Cerebellar nuclear complex (tissue), 1 donor: ENCODE measurements around the gene PTCH2.
"Not testable (repeated sequence)": the region's sequence is repeated elsewhere in the genome, so short reads cannot be mapped to it uniquely, and the experiment has no call there.

Source experiments
- DNase-seq, 2 experiments: peaks; one replicate each; lab custom pipeline; 2025; lab: John Stamatoyannopoulos, UW

PTCH2 gene

DNA sequence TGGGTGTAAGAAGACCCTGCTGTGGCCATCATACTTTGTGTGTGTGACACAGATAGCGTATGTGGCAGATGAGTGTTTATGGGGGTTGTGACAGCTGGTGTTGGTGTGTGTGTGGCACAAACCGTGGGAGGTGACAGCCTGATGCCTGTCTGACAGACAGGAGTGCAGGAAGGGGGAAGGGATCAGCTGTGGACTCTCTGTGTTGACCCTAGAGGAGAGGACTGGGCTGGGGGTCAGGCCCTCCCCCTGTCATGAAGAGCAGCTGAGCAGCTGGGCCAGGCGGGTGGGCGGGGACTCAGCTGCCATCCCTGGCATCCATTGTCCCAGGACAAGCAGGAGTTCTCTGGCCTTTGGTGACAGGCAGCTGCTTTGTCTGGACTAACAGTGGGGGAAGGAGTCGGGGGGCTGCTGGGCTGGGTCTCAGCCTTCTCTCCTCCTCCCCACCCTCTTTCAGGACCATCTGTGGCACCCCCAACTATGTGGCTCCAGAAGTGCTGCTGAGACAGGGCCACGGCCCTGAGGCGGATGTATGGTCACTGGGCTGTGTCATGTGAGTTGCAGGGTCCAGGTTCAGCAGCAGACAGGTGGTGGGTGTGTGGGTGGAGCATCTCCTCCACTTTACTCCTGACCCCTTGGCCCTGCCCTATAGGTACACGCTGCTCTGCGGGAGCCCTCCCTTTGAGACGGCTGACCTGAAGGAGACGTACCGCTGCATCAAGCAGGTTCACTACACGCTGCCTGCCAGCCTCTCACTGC lies 40.6 kb downstream of the PTCH2 start:
- DNase-seq: no peak

DNA sequence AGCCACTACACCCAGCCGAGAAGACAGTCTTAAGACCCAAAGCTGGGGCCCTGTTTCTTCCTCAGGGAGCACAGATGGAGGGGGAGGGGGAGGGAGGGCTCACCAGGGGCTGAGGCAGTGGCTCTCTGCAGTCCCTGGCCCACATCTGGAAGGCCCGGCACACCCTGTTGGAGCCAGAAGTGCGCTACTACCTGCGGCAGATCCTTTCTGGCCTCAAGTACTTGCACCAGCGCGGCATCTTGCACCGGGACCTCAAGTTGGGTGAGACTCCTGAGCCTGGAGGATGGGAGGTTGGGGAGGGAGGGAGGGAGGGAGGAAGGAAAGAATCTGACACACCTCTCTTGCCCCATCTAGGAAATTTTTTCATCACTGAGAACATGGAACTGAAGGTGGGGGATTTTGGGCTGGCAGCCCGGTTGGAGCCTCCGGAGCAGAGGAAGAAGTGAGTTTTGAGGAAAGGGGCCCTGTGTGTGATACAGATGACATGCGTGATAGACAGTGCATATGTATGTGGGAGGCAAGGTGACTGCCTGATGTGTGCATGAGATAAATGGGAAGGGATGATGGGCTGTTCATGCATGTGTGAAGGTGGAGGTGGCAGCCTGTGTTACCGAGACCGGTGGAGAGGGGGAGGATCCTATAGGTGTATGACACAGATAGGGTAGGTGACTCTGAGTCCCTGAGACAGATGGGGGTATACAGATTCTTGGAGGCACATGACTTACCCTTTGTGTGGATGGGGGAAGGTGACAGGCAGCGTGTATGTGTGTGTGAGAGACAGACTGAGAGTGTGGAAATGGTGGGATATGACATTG lies 41.4 kb downstream of the PTCH2 start:
- no peak for DNase-seq

DNA sequence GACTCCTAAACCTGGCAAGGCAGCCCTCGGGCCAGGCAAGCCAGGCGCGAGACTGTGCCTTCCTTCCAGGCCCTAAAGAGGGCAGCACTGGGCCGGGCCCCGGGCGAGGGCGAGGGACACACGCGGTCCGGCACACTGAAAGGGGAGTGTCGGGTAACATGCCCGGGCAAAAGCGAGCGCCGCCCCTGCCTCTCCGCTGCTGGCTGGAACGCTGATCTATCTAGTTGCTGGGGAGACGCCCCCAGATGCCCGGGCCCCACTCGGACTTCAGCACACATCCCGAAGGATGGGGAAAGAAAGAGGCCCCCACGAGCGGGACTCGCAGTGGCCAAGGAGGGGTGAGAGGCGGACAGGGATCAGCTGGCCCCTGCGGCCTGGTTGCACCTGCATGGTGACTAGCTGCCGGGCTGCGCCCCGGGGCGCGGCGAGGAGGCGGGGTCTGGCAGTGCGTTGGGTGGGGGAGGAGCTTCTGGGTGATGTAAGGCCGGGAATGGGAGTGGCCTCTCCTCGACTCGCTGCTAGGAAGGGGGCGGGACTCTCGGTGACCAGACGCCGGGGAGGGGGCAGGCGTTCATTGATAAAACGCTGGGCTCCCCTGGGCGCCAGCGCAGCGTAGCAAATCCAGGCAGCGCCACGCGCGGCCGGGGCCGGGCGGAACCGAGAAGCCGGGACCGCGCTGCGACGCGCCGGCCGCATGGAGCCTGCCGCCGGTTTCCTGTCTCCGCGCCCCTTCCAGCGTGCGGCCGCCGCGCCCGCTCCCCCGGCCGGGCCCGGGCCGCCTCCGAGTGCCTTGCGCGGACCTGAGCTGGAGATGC lies 43.1 kb downstream of the PTCH2 start, which contains the start of gene PLK3:
Gene PLK3, plus strand, starts transcription at position 608 of the 815 bp plus-strand sequence. Its CDS starts 87 bp downstream, at position 695.
- DNase-seq: peak; percentile 94 to 95

DNA sequence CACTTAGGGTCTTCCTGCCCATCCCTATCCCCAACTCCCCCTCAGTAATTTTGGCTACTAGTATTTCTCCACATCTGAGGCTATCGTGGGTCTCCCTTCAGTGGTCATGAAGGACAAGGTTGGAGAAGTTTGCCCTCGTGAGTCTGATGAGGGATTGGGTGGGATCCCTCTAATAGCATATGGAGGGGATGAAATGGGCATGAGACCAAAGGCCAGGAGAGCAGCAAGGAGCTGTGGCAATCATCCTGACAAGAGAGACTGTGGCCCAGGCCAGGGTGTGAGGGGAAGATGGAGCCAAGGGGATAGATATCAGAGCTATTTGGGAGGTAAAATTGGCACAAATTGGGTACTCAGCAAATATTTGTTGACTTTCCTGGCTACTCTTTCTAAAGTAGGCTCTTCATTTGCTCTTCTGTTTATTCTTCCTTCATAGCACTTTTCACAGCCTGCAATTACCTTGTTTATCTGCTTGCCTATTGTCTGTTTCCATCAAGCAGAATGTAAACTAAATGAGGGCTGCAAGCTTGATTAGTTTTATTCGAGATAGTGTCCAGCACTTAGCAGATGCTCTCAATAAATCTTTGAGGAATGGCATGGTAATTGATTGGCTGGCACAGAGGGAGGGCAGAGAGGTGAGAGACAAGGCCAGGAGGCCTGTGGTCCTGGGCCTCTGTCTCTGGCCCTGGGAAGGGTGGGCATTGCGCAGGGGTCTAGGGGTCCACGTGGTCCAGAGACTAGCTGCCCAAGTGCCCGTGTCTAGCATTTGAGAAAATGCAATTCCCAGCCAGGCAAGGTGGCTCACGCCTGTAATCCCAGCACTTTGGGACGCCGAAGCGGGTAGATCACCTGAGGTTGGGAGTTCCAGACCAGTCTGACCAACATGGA lies 44.3 kb downstream of the PTCH2 start:
- DNase-seq: no peak

DNA sequence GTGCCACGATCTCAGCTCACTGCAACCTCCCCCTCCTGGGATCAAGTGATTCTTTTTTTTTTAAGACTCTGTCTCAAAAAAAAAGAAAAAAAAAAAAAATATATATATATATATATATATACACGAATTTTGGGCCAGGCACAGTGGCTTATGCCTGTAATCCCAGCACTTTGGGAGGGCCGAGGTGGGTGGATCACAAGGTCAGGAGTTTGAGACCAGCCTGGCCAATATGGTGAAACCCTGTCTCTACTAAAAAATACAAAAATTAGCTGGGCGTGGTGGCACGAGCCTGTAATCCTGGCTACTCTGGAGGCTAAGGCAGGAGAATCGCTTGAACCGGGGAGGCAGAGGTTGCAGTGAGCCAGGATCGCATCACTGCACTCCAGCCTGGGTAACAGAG lies 45.2 kb downstream of the PTCH2 start:
- DNase-seq: not testable (repeated sequence)

DNA sequence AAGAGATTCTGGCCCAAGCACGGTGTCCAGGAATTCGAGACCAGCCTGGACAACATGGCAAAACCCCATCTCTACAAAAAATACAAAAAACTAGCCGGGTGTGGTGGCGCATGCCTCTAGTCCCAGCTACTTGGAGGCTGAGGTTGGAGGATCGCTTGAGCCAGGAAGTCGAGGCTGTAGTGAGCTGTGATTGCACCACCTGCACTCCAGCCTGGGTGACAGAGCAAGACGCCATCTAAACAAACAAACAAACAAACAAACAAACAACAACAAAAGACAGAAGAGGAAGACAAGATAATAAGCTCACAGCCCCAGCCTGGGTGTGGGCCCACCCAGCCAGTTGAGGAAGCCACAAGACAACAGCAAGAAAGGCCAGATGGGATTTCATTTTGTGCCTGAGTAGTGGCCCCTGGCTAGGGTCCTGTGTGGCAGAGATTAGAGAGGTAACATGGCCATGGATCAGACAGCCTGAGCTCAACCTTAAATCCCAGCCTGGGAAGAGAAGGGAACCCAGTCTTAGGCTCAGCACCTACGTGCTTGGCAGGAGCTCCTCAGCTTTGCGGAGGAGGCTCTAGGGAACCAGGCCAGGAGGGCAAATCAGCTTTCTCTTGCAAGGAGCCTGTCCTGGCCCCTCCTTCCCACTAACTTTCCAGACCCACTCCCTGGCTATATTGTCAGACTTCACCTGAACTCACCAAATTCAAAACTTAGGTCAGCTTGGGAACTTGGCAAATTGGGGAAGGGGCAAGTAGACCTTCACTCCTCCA lies 50.1 kb downstream of the PTCH2 start:
- no peak for DNase-seq

DNA sequence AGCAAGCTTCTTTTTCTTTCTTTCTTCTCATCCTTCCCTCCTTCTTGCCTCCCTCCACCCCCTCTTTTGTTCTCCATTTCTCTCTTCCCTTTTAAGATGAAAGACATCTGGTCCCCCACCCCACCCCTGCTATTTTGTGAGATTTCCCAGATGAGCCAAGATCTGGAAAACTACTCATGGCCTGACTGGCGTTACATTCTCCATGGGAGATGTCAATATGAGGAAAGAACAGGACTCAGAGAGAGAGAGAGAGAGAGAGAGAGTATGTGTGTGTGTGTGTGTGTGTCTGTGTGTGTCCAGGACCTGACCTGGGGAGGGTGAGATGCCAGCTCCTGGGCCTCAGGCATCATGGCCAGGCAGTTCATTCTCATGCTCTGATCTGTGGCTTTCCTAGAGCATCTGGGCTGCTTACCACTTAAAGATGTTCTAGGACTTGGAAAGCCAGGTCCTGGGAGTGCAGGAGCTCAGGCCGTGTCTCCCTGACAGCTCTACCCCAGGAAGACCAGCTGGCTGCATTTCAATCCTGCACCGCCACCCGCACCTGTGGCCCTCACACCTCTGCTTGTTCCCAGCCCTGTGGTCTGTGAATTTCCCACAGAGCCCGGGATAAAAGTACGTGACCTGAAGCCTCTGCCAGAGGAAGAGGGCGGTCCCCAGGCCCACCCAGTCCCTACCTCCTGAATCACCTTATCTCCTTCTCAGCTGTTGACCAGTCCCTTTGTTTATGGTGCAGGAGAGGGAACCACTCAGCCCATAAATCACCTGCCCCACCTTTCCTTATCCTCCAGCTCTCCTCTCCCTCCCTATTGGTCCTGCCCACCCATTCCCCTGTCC lies 51.9 kb downstream of the PTCH2 start:
- DNase-seq: no peak

DNA sequence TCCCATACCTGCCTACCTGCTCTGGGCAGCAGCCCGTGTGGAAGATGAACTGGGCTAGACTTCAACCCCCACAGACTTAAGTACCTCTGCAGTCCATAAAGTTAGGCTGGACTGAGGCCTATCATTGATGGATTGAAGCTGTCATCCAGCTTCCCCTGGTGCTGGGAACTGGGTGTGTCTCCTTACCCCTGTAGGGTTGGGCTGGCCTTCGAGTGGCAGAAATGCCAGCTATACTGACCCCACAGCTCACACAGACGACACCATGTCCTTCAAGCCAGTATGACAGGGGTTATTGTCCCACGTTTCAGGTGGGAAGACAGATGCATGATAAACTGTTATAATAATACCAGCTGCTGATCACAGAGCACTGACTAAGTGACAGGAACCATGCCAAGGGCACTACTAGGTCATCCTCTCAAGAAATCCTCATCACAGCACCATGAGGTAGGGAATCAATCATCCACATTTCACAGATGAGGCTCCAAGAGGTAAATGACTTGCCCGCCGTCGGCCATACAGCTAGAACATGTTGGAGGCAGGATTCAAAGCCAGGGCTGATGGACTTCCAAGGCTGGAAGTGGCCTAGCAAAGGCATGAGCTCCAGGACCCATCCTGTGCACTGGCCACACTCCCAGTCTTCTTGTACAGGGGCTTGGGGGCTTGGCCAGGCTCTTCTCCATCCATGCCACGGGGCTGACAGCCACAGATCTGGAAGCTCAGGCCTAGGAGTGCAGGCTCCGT lies 54.8 kb downstream of the PTCH2 start, which contains the start of gene BEST4:
Gene BEST4, minus strand, starts transcription at position 51 of the 741 bp plus-strand sequence. CDS start 465 bp downstream, outside the sequence.
- DNase-seq: no peak

DNA sequence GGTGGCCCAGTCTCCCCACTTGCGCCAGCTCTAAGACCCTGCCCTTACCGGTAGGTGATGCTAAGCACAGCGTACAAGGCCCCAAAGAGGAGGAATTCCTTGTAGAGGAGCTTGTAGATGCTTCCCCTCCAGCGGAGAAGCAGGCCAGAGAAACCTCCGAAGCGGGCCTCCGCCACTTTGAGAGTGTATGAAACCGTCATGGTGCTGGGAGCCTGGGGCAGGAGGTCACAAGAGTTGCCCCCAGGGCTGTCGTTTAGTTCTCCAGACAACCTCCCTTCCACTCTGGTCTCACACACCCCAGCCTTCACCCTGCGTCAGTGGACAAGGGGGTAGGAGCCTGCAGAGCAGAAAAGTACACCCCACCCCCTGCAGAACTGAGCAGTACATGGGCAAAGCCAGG lies 55.5 kb downstream of the PTCH2 start:
- no peak for DNase-seq

DNA sequence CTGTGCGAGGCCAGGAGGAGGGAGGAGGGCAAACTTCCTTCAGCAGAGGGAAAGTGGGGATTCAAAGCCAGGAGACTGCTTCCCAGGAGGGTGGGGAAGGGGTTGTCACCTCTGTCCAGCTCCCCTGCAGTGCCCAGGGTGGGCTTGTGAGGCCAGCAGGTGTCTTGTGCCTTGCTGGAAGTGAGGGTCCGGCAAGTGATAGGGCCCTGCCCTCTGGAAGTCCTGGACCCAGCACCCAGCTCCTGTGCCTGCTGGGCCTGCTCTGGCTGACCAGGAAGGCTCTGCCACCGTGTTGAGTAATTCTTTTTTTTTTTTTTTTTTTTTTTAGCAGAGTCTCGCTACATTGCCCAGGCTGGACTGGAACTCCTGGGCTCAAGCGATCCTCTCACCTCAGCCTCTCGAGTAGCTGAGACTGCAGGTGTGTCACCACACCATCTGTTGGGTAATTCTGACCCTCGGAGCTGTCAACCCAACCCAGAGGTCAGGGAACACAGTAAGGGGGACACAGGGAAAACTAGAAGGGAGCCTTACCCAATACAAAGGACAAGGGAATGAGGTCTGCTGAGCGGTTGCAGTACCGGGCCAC lies 56.1 kb downstream of the PTCH2 start:
- no peak for DNase-seq

DNA sequence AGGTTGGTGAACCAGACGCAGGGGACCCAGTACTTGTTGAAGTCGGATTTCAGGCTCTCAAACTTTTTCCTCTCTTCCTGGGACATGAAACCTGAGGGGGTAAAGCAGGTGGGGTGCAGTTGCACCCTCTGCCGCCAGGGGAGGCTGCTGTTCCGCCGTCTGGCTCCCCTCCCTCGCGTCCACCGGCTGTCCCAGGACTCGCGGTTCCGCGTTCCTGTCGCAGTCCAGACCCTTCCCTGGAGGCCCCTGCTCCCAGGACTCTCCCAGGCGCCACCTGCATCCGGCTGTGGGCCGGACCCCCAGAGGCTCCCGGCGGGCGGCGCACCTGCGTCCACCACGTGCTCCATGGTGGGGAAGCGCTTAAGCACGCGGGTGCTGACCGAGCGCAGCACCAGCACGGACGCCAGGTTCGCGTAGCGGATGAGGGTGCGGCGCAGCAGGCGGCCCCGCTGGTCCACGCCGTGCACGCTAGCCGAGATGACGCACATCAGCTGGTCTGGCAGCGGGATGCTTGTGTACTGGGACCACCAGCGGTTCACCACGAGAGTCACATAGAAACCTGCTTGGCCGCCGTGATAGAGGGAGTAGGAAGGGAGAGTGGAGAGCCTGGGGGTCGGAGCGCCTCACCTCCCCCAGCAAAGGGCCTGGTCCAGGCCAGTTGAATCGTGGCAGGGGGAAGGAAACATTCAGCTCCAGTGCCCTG lies 56.8 kb downstream of the PTCH2 start:
- DNase-seq: no peak

DNA sequence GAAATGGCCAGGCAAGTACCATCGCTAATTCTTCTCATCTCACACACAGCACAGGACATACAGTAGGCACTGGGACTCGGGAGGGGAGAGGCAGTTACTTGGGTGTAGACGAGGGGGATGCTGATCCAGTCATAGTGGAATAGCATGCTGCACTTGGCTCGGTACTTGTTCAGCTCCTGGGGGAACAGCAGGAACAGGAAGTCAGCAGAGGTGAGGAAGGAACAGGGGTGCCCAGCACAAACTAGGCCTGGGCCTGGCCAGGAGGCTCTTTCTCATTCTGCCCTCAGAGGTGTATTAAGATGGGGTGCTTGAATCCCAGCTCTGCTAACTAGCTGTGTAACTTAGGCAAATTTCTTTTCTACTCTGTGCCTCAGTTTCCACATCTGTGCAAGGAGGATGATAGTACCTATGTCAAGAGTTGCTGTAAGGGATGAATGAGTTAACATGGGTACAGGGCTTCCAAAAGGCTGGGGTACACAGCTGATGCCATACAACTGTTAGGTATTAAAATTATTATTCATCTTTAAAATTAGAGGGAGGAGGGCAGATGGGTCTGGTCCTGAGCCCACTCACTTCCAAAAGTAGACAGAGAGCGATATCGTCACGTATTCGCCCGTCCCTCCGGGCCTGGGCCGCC lies 57.4 kb downstream of the PTCH2 start:
- no peak for DNase-seq

DNA sequence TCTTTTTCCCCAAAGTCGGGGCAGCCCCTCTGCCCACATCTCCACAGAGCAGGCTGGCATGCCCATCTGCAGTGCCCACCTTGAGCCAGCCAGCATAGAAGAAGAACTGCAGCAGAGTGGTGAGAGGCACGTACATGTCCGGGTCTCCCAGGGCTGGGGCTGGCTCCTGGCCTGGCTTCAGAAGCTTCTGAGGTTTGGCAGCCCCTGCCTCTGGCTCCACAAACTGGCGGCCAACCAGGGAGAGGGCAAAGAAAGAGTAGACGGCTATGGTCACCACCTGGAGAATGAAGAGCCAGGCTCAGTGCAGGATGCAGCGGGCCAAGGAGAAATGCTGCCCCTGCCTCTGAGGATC lies 58.0 kb downstream of the PTCH2 start:
- DNase-seq: no peak

DNA sequence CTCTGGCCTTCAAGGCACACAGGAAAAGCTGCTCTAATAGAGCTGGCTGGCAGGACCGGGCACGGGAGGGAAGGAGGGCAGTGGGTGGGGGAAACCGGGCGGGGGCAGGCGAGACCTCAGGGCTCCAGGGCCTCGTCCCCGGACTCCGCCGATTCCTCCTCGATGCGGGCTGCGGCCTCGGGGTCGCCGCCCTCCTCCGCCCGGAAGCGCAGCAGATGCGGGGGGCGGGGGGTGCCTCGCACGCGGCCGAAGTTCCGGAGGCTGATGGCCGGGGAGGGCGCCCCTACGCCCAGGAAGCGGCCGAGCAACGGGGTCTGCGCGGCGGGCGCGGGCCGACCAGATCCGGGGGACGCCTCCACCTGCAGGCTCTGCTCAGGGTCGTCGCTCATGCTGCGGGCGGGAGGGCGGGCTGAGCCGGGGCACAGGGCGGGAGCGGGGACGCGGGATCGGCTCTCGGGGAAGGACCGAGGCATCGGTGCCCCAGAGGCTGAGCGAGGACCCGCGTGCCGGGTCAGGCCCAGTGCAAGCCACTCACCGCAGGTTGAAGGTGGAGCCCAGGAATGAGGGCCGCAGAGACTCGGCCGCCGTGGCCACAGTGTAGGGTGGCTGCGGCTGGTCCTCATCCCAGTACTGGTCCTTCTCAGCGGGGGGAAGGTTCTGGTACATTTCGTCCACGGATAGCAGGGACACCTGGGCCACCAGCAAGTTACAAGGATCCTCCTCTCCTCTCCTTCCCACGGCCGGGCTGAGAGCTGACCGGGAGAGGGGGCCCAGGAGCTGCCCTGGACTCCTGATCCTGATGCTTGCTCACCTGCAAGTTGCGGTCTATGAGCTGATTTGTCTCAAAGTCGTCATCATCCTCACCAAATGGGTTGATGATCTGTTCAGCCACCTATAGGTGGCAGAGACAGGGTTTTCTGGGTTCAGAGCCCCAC lies 58.7 kb downstream of the PTCH2 start:
- no peak for DNase-seq

DNA sequence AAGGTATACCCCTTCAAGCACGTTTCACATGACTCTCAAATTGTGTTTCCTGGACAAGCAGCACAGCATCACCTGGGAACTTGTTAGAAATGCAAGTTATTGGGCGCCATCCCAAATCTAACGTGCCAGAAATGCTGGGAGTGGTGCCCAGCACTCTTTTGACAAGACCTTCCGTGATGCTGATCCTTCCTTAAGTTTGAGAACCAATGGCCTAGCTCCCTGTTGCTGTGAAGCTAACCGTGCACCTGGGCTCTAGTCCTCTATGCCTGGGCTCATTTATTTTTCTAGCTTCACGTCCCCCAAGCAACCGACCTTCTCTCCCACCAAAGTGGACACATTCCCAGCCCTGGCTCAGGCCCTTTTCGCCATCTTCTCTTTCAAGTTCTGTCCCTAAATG lies 59.4 kb downstream of the PTCH2 start:
- DNase-seq: no peak

DNA sequence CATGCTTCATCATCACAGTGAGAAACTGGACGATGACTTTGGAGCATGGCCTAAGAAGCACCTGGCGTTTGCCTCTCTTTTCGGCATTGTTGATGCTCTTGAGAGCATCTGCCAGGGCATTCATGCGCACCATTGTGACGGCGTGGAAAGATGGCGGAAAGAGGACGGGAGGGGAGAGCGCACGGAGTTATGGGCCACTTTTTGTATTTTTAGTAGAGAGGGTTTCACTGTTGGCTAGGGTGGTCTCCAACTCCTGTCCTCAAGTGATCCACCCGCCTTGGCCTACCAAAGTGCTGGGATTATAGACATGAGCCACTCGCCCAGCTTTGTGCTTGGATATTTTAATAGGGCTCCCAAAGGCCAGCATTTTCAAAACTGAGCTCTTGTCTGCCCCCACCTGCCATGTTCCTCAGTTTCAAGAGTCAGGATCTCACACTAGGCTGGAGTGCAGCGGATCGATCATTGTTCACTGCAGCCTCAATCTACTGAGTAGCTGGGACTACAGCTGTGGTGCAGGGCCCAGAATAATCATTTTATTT lies 62.4 kb downstream of the PTCH2 start:
- no peak for DNase-seq
